ENCODE results near the gene ADGRL4. TPM values are rescaled to one million over a fixed set of nuclear protein-coding genes. Genes with fewer than 3 reads are reported as not detected.
"Not testable (repeated sequence)": the region's sequence is repeated elsewhere in the genome, so short reads cannot be mapped to it uniquely, and the experiment has no call there.

The ADGRL4 gene
- polyA plus RNA-seq, 4 donors = 19.0 to 28.2 (median 25.6) TPM

- no peak for DNase-seq (ENCODE audit: low read depth in 4 of 4, low spot score in 3 of 4)
These were observed 87.4 kb downstream of the ADGRL4 start for GRCh38 chr1:78919150-78919549.

GRCh38 chr1:78918157-78918556 is 88.4 kb downstream of the ADGRL4 start:
- DNase-seq (ENCODE audit: low read depth in 4 of 4, low spot score in 3 of 4) = no peak

DNA sequence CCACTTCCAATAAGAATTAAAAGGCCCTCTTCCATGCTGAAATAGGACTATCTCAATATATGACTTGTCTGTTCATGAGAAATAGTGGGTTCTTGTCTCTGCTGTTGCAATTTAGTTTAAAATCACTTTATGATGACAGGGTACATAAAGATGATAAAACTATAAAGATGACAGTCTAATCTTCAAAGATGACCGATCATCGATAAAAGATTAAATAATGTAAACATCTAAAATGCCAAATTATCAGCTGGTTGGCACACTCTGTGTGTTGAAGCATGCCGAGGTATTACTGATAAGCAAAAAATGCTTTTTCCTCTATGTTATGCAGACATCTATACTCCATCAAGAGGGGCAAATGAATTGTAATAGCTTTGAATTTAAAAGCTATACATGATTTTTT is 89.5 kb downstream of the ADGRL4 start:
- DNase-seq (ENCODE audit: low read depth in 4 of 4, low spot score in 3 of 4) = no peak

DNA sequence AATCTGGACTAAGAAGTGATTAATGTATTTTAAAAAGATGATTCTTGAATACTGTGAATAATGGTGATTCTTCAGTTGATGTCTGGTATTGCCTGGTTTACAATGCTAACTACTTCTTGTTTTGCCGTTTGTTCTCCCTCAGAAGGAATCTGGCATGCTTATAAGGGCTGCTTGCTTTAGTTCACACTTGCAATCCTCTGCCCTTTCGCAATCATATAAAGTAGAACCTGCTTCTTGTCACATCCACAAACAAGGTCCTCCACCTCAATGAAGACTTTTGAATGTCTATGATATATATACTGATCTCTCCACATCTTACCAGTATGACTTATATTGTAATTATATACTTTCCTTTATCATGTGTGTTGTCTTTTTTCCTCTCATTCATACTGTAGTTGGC is 92.6 kb downstream of the ADGRL4 start:
- DNase-seq (ENCODE audit: low read depth in 4 of 4, low spot score in 3 of 4) = no peak

- DNase-seq (ENCODE audit: low read depth in 4 of 4, low spot score in 3 of 4) = no peak
These were observed 94.3 kb downstream of the ADGRL4 start for GRCh38 chr1:78911956-78912880.

- no peak for DNase-seq (ENCODE audit: low read depth in 4 of 4, low spot score in 3 of 4)
These were observed 103.9 kb downstream of the ADGRL4 start for GRCh38 chr1:78902641-78903040.

DNA sequence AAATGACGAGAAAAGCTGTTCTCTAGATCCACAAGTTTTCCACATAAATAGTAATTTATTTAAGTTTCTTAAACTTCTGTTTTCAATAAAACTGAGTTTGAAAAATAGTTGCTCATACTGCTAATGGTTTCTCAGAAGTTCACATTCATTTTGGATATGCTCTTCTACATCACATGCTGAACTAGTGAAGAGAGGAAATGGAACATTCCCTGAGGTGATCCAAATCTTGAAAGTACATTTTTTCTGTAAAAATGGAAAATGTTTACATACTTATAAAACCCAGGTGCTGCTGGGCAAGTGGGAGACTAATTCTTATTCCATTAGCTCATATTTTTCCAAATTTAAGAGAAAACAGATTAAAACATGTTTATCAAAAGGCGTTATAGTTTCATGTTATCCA is 111.7 kb downstream of the ADGRL4 start:
- DNase-seq (ENCODE audit: low read depth in 4 of 4, low spot score in 3 of 4) = no peak

DNA sequence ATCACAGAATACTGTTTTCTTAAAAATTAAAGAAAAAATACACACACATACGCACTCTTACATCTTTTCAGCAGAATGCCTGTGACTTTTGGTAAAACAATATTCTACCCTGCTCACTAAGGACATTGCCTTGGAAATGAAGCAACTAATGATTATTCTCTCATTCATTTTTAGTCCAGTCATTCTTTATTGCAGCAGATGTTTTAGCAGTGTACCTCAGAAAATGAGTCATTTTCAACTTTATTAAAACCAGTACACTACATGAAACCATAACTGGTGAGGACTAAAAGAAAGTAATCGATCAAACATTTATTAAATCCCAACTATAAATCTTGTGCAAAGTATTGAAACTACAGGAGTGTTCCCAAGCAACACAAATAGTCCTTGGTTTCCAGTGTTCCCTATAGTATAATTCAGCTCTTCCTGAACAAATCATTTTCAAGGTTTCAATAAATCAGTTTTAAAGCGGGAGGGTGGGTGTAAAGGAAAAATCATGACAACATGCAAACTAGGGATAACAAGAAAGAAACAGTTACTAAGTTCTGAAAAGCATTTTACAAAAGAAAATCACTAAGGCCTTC is 114.2 kb downstream of the ADGRL4 start:
- DNase-seq (ENCODE audit: low read depth in 4 of 4, low spot score in 3 of 4) = no peak

DNA sequence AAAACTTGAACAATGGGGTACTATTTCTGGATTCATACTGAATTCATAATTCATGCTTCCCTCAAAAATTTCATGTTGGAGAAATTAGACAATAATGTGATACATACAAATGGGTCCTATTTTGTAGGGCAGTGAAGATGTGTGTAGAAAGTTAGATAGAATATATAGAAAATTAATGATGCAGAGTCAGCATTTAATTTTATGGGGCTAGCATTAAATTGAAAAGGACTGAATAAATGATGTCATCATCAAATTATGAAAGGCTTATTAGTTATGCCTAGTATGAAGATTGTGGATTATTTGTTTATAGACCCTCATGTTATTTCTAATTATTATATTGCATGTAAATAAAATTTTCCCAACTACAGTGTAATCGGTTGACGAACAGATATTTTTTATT is 119.1 kb downstream of the ADGRL4 start:
- no peak for DNase-seq (ENCODE audit: low read depth in 4 of 4, low spot score in 3 of 4)

DNA sequence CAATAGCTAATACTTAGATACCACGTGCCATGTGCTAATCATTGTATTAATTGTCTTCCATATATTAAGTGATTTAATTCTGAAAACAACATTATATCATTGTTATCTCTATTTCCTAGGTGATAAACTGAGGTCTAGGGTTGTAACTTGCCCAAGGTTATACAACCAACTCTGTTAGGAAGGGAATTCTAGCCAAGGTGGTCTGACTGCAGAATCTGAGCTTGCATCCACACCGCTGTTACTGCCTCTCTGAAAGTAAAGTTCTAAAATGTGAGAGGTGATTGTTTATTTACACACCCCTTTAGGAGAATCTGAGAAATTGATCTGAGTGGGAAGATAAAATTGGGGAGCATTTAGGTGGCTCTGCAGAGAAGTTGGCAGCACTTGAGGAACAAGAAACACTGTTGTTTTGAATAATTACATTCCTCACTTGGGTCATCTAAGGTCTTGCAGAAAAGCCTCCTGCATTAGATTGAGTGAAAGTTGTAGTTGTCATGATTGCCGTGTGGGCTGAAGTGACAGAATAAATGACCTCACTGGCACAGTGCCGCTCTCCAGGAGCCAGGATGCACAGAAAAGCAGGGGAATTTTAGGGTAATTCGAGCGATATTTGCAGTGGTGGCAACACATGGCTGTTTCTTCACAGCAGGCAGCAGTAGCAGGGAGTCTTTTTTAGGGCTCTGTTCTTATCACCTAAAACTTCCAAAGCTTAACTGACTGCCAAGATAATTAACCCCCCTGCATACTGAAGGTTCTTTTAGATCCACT is 121.7 kb downstream of the ADGRL4 start:
- no peak for DNase-seq (ENCODE audit: low read depth in 4 of 4, low spot score in 3 of 4)

DNA sequence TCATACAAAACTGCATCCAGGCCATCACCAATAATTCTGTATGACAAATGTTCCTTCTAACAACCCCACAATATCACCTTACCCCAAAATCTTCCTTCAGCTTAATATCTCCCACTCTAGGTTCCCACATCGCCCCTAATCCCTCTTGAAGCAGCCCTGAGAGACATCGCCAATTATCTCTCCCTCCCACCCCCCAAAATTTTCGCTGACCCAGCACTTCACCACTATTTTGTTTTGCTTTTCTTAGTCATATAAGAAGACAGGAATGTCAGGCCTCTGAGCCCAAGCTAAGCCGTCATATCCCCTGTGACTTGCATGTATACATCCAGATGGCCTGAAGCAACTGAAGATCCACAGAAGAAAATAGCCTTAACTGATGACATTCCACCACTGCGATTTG is 126.3 kb downstream of the ADGRL4 start:
- DNase-seq (ENCODE audit: low read depth in 4 of 4, low spot score in 3 of 4) = no peak

GRCh38 chr1:78875986-78876385 is 130.5 kb downstream of the ADGRL4 start:
- DNase-seq (ENCODE audit: low read depth in 4 of 4, low spot score in 3 of 4) = not testable (repeated sequence)

- not testable (repeated sequence) for DNase-seq (ENCODE audit: low read depth in 4 of 4, low spot score in 3 of 4)
These were observed 133.7 kb downstream of the ADGRL4 start for GRCh38 chr1:78872801-78873200.

DNA sequence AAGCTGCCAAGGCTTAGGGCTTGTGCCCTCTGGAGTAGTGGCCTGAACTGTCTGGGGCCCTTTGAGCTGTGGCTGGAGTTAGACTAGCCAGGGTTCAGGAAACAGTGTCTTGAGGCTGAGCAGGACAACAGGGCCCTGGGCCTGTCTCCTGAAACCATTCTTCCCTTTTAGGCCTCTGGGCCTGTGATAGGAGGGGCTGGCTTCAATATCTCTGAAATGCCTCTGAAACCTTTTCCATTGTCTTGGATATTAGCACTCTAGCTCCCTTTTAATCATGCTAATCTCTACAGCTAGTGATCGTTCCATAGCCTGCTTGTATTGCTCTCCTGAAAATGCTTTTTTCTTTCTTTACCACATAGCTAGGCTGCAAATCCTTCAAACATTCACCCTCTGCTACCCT is 135.3 kb downstream of the ADGRL4 start:
- no peak for DNase-seq (ENCODE audit: low read depth in 4 of 4, low spot score in 3 of 4)

DNA sequence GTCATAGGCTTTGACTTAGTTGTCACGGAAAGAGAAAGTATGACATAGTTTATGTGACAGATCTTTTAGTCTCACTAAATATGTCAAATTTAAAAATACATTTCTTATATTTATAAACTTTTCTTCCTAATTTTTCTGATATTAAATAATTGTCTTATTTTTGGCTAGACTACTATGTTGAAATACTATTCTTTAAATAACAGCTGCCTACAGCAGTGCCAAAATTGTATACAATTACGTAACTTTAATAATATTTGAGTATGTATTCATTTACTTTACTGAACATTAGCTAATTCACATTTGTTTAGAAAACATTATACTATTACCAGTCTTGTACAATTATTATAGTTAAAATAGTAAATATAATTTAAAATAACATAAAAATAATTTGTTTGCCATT is 137.4 kb downstream of the ADGRL4 start:
- DNase-seq (ENCODE audit: low read depth in 4 of 4, low spot score in 3 of 4) = no peak

DNA sequence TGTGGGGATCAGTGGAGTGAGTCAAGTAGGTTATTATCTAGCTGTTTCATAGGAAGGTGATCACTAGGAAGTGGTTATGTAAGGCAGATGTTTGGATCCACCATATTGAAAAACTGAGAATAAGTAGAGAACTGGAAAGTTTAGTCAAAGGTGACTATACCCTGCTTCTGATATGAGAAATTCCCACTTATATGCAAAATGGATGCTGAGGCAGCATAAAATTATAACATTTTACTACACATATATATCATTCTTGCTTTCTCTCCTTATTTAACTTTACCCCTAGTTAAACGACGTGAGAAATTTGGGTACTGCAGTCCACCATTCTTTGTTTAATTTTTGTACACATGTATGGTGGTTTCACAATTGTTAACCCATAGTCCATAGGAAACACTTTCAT is 142.4 kb downstream of the ADGRL4 start:
- DNase-seq (ENCODE audit: low read depth in 4 of 4, low spot score in 3 of 4) = no peak

GRCh38 chr1:78856096-78856495 is 150.4 kb downstream of the ADGRL4 start:
- no peak for DNase-seq (ENCODE audit: low read depth in 4 of 4, low spot score in 3 of 4)

DNA sequence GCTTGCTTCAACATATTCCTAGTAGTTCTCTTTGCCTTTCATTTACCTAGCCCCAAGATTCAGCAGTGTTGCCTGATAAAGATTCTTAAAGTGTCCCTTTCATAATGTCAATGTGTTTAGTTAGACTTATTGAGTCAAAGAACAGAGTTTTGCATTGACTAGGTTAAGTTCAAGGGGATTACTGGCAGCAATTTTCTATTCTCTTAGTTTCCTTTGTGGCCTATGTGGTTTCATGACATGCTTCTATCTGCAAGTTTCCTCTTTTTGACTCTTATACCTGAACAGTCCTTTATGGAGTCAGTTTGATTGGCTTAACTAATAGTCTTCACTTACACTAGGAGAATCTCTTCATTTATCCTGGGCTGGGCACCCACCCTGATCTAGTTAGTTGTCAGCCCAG is 151.3 kb downstream of the ADGRL4 start:
- DNase-seq (ENCODE audit: low read depth in 4 of 4, low spot score in 3 of 4) = no peak

DNA sequence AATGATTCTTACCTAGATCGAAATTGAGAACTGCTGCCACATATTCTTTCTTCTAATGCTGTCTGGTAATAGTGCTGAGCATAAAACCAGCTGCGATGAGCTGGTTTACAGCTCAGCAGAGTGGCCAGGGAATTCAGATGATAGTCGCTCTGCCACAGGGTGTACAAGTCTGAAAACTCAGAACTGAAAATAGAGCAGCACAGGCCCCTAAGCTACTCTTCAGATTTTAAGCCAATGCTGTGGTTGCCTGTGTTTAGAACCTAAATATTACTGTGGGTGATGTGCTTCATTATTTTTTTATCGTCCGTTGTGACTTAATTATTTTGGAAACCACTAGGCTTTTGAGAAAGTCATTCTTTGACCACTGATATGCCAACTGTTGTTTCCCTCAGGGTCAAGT is 152.0 kb downstream of the ADGRL4 start:
- no peak for DNase-seq (ENCODE audit: low read depth in 4 of 4, low spot score in 3 of 4)

- no peak for DNase-seq (ENCODE audit: low read depth in 4 of 4, low spot score in 3 of 4)
These were observed 163.0 kb downstream of the ADGRL4 start for GRCh38 chr1:78843546-78843945.

GRCh38 chr1:78843111-78843510 is 163.4 kb downstream of the ADGRL4 start:
- no peak for DNase-seq (ENCODE audit: low read depth in 4 of 4, low spot score in 3 of 4)

Data from right renal pelvis (tissue), 4 donors.